ENCODE measurements around the gene SLC6A17.

Gene SLC6A17

DNA sequence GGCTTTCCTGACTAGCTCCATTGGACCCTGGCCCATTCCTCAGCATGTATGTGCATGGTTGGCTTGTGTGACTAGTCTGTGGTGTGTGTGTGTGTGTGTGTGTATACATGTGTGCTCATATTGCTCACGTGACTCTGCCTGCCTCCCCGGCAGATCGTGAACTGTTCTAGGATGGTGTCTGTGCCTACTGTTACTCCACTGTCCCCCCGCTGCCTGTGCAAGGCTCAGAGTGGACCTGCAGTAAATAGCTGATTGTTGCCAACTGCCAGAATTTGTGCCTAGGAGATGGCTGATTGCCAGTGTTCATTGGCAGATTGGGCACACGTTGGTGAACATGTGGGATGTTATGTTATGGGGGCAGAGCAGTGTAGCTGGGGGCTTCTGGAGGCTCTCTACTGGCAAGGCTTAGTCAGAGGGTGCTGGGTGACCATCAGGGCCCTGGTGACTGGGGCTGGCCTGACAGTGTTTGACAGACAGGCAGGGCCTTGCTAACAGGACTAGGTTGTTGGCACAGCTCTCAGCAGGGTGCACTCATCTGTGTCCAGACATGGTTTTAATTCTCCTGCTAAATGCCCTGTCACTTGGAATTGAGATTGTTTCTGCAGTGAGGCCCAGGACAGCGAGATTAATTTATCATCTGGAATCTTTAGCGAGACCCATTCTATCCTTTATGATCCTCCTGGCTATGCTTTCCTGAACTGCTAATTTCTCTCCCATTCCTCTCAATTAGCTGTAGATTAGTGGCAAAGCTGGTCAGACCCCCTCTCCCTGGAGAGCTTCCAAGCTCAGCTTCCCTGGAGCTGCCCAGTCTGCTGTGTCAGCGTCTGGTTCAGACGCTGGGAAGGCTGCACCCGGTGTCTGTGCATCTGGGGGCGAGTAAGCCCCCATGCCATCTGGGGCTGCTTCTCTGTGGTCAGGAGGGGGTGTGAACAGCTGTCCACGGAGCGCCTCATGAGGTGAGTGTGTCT lies 20.8 kb downstream of the SLC6A17 start:
- no peak for FAIRE-seq

GRCh38 chr1:110172001-110172400 lies 21.7 kb downstream of the SLC6A17 start:
- no peak for DNase-seq (ENCODE audit: extremely low spot score, insufficient read length, low read depth)
- no peak for FAIRE-seq

More for the DNA sequence above, 20.8 kb downstream of the SLC6A17 start:
- DNase-seq (ENCODE audit: extremely low spot score, insufficient read length, low read depth): no peak

DNA sequence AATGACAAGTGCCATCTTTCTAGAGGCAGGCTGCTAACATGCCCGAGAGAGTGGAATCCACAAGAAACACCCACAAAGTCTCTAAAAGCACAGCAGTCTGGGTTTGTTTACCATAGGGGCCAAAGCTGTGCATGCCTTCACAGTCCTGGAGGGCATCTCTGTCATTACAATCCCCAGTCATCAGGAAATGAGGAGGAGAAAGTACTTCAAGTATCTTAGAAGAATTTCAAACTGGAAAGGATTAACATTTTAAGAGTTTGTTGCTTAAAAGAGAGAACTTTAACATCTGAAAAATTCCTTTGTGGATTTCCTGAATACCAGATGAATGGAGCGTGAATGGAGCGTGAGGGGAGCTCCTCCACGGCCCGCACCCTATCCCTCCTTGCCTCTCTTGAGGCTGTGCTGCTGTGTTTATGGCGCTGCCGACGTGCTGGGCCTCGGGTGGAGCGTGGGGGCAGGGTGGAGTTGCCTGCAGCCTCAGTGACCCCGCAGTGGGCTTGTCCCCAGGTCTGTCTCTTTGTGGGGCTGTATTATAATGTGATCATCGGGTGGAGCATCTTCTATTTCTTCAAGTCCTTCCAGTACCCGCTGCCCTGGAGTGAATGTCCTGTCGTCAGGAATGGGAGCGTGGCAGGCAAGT lies 23.3 kb downstream of the SLC6A17 start:
- no peak for FAIRE-seq

DNA sequence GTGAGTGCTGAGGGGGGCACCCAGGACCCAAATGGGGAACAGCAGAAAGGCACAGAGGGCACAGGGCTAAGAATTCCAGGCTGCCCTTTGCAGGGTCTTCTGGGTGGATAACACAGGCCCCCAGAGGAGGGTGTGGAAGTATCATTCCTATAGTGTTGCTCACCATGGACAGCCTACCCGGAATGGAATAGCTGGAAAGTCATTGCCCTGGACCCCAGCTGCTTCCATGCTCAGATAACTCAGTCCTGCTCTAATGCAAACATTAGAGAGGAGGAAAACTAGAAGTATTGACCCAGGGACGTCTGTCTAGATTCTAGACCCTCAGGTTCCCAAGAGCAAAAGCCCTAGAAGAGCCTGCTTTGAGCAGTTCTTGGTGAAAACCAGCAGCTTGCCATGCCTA lies 24.7 kb downstream of the SLC6A17 start:
- no peak for FAIRE-seq
- DNase-seq (ENCODE audit: extremely low spot score, insufficient read length, low read depth): no peak

More for the DNA sequence above, 23.3 kb downstream of the SLC6A17 start:
- DNase-seq (ENCODE audit: extremely low spot score, insufficient read length, low read depth): no peak

- no peak for DNase-seq (ENCODE audit: extremely low spot score, insufficient read length, low read depth)
- FAIRE-seq: no peak
Observed at GRCh38 chr1:110176299-110176956, 26.1 kb downstream of the SLC6A17 start.

DNA sequence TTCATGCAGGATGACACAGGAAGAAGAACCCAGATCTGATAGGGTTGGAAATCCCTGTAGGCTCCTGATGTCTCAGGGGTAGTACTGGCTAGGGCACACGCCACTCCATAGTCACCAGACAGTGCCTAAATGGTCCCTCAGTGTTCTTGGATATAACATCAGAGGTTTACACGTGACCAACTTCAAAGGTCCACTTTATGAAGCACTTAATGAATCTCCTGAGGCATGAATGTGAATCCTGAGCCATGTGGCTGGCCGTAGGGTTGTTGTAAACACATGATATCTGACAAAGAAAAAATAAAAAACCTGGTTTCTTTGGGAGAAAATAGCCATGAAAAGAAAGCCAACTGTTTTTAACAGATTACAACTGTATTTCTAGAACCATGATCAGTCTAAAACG lies 27.5 kb downstream of the SLC6A17 start:
- FAIRE-seq: no peak
- no peak for DNase-seq (ENCODE audit: extremely low spot score, insufficient read length, low read depth)

DNA sequence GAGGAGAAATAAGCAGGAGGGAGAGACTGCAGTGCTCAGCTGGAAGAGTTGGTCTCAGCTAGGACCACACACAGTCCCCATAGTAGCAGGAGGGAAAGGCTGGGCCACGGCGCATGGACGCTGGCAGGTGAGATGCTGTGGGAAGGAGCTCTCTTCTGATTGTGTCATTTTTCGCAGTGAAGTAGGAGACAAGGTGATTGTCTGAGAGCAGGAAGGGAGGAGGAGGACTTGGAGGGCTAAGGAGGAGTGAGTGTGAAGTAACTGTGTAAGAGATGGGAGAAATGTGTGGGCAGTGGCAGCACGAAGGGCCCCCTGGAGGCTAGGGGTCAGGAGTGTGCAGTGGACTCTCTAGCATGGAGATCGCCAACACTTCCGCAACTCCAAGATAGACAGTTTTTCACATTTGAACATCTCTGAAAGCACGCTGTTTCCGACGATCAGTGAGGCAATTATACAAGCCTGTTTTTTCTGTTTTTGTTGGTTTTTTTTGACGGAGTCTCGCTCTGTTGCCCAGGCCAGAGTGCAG lies 33.4 kb downstream of the SLC6A17 start:
- FAIRE-seq: no peak
- DNase-seq (ENCODE audit: extremely low spot score, insufficient read length, low read depth): no peak

DNA sequence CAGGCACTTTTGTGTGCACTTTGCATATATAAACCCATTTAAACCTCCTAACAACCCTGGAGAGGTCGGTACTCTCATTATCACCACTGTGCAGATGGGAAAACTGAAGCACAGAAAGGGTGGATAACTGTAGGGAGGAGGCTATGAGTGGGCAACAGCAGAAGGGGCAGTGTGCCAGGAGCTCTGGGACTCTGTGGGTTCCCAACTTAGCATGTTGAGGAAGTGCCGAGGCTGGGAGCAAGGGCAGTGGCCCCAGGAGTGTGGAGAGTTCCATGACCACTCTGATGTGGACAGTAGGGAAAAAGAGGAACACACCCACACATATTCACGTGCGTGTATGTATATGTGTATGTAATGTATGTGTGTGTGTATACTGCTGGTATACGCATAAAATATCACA lies 34.2 kb downstream of the SLC6A17 start:
- DNase-seq (ENCODE audit: extremely low spot score, insufficient read length, low read depth) (no peak), FAIRE-seq (no peak)

GRCh38 chr1:110185181-110185580 lies 34.9 kb downstream of the SLC6A17 start:
- DNase-seq (ENCODE audit: extremely low spot score, insufficient read length, low read depth) (no peak), FAIRE-seq (no peak)

GRCh38 chr1:110186558-110186957 lies 36.3 kb downstream of the SLC6A17 start:
- FAIRE-seq (no peak), DNase-seq (ENCODE audit: extremely low spot score, insufficient read length, low read depth) (no peak)

DNA sequence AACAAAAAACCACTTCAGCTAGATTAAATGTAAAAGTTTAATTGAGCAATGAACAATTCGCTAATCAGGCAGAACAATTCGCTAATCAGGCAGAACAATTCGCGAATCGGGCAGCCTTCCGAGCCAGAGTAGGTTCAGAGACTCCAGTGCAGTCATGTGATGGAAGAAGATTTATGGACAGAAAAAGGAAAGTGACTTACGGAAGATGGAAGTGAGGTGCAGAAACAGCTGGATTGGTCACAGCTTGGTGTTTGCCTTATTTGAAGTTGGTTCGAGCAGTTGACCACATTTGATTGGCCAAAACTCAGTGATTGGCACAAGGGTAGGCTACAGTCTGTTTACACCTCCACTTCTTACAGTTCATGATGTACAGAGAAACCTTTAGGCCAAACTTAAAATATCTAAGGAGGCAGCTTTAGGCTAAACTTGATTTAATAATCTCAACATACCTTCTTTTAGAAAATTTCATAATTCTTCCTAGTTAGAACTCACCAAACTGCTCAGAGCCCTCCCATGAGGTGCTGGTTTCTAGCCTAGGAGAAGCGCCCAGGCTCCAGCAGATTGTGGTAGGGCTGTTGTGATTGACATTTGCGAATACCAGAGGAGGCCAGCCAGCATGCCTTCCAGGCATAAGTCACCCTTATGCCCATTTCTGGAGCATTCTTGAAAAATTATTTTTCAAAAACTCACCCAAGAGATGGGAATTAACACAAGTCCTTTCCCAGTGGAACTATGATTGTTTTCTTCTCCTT lies 37.0 kb downstream of the SLC6A17 start:
- DNase-seq (ENCODE audit: extremely low spot score, insufficient read length, low read depth): no peak
- no peak for FAIRE-seq

- no peak for FAIRE-seq
- DNase-seq (ENCODE audit: extremely low spot score, insufficient read length, low read depth): no peak
Observed at GRCh38 chr1:110188035-110188618, 37.8 kb downstream of the SLC6A17 start.

DNA sequence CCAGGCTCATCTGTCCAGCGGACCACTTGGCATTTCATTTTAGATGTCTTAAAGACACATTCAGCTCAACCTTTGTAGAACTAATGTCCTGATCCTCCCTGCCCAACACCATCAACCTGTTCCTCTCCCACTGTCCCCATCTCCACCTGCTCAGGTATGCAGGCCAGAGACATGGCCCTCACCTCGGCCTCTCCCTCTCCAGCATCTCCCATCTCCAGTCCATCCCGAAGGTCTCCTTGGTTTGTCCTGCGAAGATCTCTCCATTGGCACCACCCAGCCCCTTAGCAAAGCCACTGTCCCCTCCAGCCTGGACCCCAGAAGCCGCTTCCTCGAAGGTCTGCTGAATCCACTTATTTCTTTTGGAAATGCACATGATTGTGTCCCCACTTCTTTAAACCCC lies 38.9 kb downstream of the SLC6A17 start:
- FAIRE-seq: no peak
- no peak for DNase-seq (ENCODE audit: extremely low spot score, insufficient read length, low read depth)

DNA sequence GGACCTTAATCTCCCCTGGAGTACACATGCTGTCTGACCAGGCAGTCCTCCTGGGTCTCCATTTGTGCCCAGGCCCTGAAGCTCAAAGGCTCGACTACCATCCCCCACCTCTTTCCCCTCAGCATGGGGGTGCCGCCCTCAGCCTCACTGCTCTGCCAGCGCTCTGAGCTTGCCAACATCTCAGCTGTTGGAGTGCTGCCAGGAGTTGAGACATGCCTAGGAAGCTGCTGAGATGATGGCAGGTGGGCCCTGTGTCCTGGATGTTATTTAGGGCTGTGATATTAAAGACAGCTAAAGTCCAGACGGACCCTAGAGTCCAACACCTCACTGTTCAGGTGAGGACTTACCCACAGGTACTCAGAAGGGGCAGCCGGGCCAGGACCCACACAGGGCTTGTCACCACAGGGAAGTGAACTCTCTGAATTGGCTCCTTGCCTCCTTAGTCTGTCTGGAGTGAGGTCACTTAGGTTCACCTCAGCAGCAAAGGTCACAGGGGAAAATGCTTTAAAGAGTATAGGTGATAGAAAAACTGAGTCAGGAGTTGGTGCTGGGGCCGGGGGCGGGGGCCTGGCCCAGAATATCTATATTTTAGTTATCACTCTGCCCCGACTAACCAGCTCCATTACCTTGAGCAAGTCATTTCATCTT lies 40.1 kb downstream of the SLC6A17 start:
- DNase-seq (ENCODE audit: extremely low spot score, insufficient read length, low read depth): no peak
- FAIRE-seq: no peak

DNA sequence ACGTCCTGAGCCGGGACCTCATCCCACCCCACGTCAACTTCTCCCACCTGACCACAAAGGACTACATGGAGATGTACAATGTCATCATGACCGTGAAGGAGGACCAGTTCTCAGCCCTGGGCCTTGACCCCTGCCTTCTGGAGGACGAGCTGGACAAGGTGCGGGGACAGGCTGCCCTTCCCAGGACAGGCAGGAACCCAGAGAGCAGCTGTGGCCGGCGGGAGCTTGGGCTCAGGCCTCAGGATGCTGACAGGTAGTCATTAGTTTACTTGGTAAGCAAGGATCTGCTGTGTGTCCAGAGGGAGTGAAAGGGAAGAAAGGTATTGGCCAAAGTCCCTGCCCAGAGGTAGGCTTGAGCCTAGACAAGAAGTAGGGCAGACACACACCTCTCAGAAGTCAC lies 42.2 kb downstream of the SLC6A17 start:
- FAIRE-seq (no peak), DNase-seq (ENCODE audit: extremely low spot score, insufficient read length, low read depth) (no peak)

DNA sequence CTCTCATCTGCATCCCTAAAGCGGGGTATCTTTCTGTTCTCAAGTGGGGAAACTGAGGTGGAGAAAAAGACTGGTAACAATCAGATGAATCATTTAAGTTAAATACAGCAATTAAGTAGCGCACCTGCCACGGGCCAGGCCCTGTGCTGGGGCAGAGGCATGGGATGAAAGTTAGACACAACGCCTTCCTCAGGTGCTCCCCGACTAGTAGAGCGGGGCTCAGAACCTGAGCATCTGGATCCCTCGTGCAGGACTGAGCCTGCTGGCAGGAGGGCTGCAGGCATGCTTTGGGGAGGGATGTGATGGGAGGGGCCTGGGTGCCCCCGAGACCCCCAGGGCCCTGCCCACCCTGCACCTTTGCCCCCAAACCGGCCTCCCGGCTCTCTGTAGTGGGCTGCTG lies 44.9 kb downstream of the SLC6A17 start:
- DNase-seq (ENCODE audit: extremely low spot score, insufficient read length, low read depth) (no peak), FAIRE-seq (no peak)

DNA sequence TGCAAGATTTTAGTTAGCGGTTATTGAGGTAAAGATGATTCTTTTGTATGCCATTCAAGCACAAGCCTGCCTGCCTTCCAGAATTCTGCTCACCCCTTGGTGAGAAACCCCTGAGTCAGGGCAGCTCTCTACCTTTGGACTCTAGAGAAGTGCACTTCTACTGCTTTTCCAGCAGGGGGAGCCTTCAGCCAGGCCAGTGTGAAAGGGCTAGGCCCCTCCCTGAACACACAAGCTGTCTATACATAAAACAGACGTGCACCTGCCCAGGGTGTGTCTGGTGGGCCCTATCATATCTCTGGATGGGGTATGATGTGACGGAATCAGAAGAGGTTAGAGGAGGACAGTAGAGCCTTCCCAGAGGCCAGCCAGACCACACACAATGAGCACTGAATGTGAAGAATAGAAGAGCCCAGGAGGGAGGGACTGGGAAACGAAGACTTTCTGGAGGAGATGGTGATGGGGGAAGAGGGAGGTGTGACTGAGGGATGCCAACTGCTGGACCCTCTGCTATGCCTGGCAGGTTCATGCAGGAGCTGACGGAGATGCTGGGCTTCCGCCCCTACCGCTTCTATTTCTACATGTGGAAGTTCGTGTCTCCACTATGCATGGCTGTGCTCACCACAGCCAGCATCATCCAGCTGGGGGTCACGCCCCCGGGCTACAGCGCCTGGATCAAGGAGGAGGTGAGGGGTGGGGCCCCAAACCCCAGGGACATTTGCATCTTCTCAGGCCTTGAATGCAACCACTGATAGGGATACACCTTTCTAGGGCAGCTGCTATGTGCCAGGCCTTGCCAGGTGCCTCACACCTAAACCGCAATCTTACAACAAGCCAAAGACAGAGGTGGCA lies 46.8 kb downstream of the SLC6A17 start:
- peak; percentile 70 for FAIRE-seq
- DNase-seq (ENCODE audit: extremely low spot score, insufficient read length, low read depth): peak; percentile 74
